ENCODE data around the gene RIN1. TPM values are rescaled to one million over a fixed set of nuclear protein-coding genes. Genes with fewer than 3 reads are reported as not detected.

The RIN1 gene
- total and polyA plus RNA-seq, 9 of the 15 experiments (the other 6 are each of a cell fraction or from before 2014, with no cell fraction given): 0.01 to 1.2 (median 0.45) TPM; not detected in 1

DNA sequence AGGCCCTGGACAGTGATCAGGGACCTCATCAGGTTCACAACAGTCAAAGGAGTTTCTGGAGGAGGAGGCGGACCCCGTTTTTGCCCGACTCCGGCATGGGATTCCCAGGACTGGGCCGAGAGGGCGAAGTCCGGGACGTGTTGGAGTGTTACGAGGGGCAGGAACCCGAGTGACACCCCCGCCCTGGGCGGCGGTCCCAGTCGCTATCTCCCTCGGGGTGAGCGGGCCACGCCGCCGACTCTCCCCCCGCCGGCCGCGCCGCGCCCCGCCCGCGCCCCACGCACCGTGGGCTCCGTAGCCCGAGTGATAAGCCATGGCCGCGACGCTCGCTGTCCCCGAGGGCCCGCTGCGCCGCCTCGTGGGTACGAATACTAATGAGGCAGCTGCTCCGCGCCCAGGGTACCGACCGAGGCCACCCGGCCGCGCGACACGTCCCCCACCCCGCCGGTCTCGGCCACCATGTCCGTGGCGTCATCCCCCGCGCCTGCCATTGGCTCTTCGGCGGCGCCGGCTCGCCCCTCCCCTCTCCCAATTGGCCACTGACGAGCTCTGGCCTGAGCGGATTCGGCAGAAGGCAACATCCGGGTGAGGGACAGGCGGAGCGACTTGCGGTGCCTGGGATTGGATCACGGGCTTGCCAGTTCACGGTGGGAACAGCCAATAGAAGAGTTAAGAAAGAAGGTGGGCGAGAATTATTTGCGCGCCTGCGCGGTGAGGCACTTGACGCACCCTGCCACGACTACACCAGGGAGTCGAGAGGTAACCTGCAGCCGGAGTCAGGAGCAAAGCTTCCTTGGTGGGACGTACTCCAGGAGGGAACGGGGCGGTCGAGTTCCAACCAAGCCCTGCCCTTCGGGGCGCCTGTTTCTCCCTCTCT is 47.3 kb downstream of the RIN1 start, which contains the start of gene YIF1A (continued):
- no peak for TF ChIP-seq FOXK1 (CRISPR knock-in tag; IDR thresholded peaks at IDR 0.05; ENCODE audit: borderline replicate concordance)
- no peak for TF ChIP-seq NCOA4 (IDR thresholded peaks at IDR 0.05; ENCODE audit: partially characterized antibody)
- TF ChIP-seq, protein P1, sequence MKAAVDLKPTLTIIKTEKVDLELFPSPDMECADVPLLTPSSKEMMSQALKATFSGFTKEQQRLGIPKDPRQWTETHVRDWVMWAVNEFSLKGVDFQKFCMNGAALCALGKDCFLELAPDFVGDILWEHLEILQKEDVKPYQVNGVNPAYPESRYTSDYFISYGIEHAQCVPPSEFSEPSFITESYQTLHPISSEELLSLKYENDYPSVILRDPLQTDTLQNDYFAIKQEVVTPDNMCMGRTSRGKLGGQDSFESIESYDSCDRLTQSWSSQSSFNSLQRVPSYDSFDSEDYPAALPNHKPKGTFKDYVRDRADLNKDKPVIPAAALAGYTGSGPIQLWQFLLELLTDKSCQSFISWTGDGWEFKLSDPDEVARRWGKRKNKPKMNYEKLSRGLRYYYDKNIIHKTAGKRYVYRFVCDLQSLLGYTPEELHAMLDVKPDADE (conservative IDR thresholded peaks at IDR 0.05; ENCODE audit: control insufficient read depth, low read depth, low read length): peak; percentile 70; the same call in 1 of the 2 replicates
- TF ChIP-seq, protein P2, sequence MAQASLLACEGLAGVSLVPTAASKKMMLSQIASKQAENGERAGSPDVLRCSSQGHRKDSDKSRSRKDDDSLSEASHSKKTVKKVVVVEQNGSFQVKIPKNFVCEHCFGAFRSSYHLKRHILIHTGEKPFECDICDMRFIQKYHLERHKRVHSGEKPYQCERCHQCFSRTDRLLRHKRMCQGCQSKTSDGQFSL (CRISPR knock-in tag; IDR thresholded peaks at IDR 0.05): peak; percentile 89
- TF ChIP-seq, protein P2 (tag; IDR thresholded peaks at IDR 0.05): peak in 1 of 2 experiments; percentile 79; a peak in 1 of 4 replicates
- no peak for TF ChIP-seq NR1H2 (CRISPR knock-in tag; IDR thresholded peaks at IDR 0.05)
- no peak for TF ChIP-seq GTF2F1 (IDR thresholded peaks at IDR 0.05; ENCODE audit: low read depth, low read length)
- TF ChIP-seq MCM7 (IDR thresholded peaks at IDR 0.05): no peak
- TF ChIP-seq ZBTB8A (IDR thresholded peaks at IDR 0.05; ENCODE audit: partially characterized antibody): no peak
- TF ChIP-seq PTRF (tag; IDR thresholded peaks at IDR 0.05): no peak
- TF ChIP-seq IFI16 (CRISPR knock-in tag; IDR thresholded peaks at IDR 0.05): no peak
- TF ChIP-seq NEUROD1 (IDR thresholded peaks at IDR 0.05; ENCODE audit: borderline replicate concordance, low read depth, low read length, partially characterized antibody): peak; percentile 97
- TF ChIP-seq ZNF780A (CRISPR knock-in tag; IDR thresholded peaks at IDR 0.05): no peak
- TF ChIP-seq, protein P3, sequence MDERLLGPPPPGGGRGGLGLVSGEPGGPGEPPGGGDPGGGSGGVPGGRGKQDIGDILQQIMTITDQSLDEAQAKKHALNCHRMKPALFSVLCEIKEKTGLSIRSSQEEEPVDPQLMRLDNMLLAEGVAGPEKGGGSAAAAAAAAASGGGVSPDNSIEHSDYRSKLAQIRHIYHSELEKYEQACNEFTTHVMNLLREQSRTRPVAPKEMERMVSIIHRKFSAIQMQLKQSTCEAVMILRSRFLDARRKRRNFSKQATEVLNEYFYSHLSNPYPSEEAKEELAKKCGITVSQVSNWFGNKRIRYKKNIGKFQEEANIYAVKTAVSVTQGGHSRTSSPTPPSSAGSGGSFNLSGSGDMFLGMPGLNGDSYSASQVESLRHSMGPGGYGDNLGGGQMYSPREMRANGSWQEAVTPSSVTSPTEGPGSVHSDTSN (CRISPR knock-in tag; IDR thresholded peaks at IDR 0.05; ENCODE audit: low read depth): peak; percentile 82
- TF ChIP-seq, protein P3 (tag; conservative IDR thresholded peaks at IDR 0.05; ENCODE audit: low read depth): peak; percentile 98
- TF ChIP-seq PML (IDR thresholded peaks at IDR 0.05; ENCODE audit: low read length): peak; percentile 55
- no peak for TF ChIP-seq NCOA2 (IDR thresholded peaks at IDR 0.05; ENCODE audit: partially characterized antibody in 2 of 2)
- no peak for TF ChIP-seq ZC3H8 (IDR thresholded peaks at IDR 0.05)
- no peak for TF ChIP-seq CEBPB (tag; IDR thresholded peaks at IDR 0.05)
- TF ChIP-seq CHD1 (IDR thresholded peaks at IDR 0.05; ENCODE audit: low read length): peak; percentile 71
- peak; percentile 96 for TF ChIP-seq ASH1L (IDR thresholded peaks at IDR 0.05; ENCODE audit: borderline replicate concordance, low read depth, partially characterized antibody)
- no peak for TF ChIP-seq NR2F6 (CRISPR knock-in tag; IDR thresholded peaks at IDR 0.05)
- no peak for TF ChIP-seq HDGF (IDR thresholded peaks at IDR 0.05)
- TF ChIP-seq CEBPG (CRISPR knock-in tag; IDR thresholded peaks at IDR 0.05): peak; percentile 49; the same call in 1 of the 2 replicates
- TF ChIP-seq CEBPG (tag; conservative IDR thresholded peaks at IDR 0.05 in 1 of 2, IDR thresholded peaks at IDR 0.05 in 1 of 2): no peak
- TF ChIP-seq ZNF507 (tag; conservative IDR thresholded peaks at IDR 0.05): no peak

All from K562 (cell line).